ENCODE data around the gene LCA5L.

The LCA5L gene

GRCh38 chr21:39445321-39446269 is at the start of gene LCA5L:
Gene LCA5L (minus strand): TSS chr21:39445778. CDS start chr21:39428493, 17,285 bp downstream.
- peak; percentile 66 for DNase-seq (ENCODE audit: low read depth)

- no peak for DNase-seq (ENCODE audit: low read depth)
Observed at GRCh38 chr21:39489380-39489924, 43.9 kb upstream of the LCA5L start.

DNA sequence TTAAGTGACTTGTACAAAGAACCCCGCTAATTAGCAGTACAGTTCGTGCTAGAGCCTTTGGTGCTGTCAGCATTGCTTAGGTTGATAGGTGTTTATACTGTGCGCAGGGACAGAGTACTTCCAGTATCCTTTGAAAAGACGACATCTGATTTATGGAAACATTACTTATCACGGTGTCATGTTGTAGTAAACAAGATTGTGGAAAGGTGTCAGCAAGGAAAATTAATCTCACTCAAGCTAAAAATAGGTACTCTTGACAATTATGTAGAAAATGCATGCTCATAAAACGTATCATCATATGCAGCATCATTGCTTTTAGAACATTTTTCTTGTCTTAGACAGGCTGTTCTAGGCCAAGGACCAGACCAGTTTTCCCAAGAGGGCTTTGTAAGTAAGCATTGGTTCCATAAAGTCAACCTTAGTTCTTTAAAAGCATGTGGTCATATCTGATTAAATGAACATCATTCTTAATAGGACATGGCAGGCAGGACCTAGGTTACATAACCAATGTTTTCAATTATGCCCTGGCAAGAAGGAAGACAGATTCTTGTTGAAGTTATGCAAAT is 39.2 kb upstream of the LCA5L start:
- DNase-seq (ENCODE audit: low read depth): peak; percentile 62

DNA sequence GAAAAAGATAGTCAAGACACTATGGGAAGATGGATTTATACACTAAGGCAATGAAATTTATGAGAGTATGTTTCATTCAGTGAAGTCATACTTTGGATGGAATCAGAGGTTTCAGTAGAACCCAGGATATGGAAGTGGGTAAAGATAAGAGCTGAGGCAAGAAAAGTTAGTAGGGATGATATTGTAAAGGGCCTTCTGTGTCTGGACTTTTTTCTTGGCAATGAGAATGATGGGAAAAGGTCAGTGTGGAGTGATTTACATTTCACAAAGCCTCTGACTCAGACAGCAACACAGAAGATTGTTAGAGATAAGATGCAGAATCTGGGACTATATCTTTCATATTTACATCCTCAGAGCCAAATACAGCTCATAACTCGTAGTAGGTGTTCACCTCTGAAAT is 38.3 kb upstream of the LCA5L start:
- peak; percentile 33 for DNase-seq (ENCODE audit: low read depth)

GRCh38 chr21:39481886-39482285 is 36.3 kb upstream of the LCA5L start:
- DNase-seq (ENCODE audit: low read depth): no peak

GRCh38 chr21:39480271-39480670 is 34.7 kb upstream of the LCA5L start:
- DNase-seq (ENCODE audit: low read depth): no peak

DNA sequence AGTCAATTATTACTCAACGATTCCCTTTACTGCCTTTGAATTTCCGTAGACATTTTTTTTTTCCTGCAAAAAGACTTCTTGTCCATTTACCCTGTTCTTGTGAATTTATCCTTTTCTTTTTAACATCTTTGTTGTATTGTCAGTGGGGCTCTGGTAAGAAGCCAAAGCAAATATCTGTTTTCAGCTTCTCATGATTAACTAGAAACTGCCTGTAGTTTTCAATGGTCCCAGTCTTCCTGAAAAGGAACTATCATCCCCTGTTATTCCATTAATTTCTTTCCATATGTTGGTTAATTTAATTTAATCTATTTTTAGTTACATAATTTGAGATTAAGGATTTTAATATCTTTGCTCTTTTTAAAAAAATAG is 34.2 kb upstream of the LCA5L start:
- no peak for DNase-seq (ENCODE audit: low read depth)

- no peak for DNase-seq (ENCODE audit: low read depth)
Observed at GRCh38 chr21:39479164-39479813, 33.7 kb upstream of the LCA5L start.

GRCh38 chr21:39474611-39475010 is 29.0 kb upstream of the LCA5L start:
- DNase-seq (ENCODE audit: low read depth): no peak

DNA sequence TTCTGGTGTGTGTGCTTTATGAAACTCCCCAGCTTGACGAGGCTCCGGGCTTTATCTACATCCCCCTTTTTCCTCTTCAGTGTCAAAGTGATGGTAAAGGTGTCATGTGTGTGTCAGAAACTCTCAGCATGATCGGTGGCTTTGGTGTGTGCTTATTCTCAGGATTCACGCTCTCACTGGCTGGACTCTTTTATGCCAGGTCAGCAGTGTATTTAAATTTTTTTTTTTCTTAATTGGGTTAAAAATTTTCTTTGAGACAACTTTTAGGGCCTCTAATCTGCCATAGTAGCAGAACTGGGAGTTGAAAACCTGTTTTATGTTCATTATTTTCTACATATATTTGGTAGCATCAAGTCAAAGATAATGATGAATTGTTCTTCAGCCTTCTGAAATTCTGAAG is 27.2 kb upstream of the LCA5L start:
- no peak for DNase-seq (ENCODE audit: low read depth)

GRCh38 chr21:39471598-39471997 is 26.0 kb upstream of the LCA5L start:
- DNase-seq (ENCODE audit: low read depth): no peak

DNA sequence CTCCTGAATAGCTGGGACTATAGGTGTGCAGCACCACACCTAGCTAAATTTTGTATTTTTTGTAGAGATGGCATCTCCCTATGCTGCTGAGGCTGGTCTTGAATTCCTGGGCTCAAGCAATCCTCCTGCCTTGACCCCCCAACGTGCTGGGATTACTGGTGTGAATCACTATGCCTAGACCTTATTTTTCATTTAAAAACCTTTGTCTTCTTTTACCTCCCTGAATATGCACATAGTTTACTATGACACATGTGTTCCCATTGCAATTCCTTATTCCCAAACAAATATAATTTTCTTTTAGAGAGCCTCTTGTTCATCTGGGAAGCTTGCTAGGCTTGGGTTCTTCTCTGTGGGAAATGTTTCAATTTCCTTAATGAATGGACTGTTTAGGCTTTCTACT is 23.0 kb upstream of the LCA5L start:
- no peak for DNase-seq (ENCODE audit: low read depth)

- no peak for DNase-seq (ENCODE audit: low read depth)
Observed at GRCh38 chr21:39467746-39468145, 22.2 kb upstream of the LCA5L start.

DNA sequence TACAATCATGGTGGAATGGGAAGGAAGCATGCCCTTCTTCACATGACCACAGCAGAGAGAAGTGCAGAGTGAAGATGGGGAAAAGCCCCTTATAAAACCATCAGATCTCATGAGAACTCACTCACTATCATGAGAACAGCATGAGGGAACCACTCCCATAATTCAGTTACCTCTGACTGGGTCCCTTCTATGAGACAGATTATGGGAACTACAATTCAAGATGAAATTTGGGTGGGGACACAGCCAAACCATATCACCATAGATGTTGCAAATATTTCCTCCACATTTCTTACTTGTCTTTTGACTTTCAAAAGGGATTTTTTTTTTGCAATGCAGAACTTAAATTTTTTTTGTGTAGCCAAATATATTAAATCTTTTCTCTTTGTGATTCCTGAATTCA is 21.0 kb upstream of the LCA5L start:
- DNase-seq (ENCODE audit: low read depth): no peak

- DNase-seq (ENCODE audit: low read depth): no peak
Observed at GRCh38 chr21:39463308-39463707, 17.7 kb upstream of the LCA5L start.

DNA sequence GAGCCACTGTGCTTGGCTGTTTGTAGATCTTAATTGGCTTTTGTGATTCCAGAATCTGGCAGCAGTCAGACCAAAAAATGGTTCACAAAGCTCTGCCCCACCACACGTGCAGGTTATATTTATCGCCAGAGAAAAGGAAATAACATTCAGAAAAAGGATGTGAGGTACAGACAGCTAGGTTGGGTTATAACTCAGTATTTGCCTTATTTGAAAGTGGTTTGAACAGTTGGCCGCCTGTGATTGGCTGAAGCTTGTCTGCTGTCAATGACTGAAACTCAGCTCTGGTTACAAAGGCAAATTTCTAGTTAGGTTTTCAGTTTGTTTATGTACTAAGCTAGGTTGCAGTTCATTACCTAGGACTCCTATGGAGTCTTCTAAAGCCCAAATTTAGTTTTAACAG is 15.8 kb upstream of the LCA5L start:
- no peak for DNase-seq (ENCODE audit: low read depth)

DNA sequence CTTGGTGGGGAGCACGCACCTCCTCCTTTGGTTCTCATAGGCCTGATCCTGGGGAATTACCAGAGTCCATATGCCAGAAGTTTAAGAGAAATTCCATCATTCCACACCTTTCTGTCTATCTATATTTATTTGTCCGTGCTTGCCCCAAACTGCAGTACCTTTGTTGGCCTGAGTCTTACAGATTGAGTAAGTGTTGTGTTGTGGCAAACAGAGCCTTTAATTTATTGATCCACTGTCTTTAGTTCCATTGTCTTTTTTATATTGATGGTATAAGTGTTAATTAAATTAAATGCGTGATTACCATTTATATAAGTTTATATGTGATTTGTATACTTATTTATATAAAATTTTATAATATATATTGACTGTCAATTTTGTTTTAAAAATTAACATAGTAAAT is 11.1 kb upstream of the LCA5L start:
- DNase-seq (ENCODE audit: low read depth): no peak

DNA sequence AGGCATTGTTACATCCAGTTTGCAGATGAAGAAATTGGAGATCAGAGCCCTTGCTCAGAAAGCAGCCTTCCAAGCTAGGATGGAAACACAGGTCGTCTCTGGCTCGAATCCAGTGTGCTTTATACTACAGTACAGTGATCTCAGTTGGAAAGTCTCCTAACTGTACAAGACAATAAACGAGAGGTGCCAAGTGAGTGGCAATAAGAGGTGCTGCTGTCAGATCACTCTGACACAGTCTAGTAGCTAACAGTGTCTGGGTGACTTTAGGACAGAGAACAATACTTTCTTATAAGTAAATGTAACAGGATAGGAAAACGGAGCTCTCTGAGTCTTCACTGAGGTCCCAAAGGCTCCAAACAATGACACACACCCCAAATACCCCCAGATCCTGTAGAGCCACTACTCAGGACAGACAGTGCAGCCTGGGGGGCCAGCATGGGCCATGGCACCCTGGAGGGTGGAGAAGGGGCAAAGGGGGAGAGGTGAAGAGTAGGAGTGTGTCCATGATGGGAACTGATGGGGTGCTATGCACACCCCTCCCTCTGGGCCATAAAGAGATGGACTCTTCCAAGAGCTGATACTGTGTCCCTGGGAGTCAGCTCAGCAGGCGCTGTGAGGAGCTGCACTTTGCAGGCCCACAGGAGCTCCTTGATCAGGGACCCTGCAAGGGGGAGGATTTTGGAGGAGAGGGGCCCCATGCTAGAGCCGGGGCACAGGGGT is 9.5 kb upstream of the LCA5L start:
- no peak for DNase-seq (ENCODE audit: low read depth)

- DNase-seq (ENCODE audit: low read depth): no peak
Observed at GRCh38 chr21:39453571-39454179, 8.1 kb upstream of the LCA5L start.

- DNase-seq (ENCODE audit: low read depth): no peak
Observed at GRCh38 chr21:39452970-39453342, 7.4 kb upstream of the LCA5L start.

DNA sequence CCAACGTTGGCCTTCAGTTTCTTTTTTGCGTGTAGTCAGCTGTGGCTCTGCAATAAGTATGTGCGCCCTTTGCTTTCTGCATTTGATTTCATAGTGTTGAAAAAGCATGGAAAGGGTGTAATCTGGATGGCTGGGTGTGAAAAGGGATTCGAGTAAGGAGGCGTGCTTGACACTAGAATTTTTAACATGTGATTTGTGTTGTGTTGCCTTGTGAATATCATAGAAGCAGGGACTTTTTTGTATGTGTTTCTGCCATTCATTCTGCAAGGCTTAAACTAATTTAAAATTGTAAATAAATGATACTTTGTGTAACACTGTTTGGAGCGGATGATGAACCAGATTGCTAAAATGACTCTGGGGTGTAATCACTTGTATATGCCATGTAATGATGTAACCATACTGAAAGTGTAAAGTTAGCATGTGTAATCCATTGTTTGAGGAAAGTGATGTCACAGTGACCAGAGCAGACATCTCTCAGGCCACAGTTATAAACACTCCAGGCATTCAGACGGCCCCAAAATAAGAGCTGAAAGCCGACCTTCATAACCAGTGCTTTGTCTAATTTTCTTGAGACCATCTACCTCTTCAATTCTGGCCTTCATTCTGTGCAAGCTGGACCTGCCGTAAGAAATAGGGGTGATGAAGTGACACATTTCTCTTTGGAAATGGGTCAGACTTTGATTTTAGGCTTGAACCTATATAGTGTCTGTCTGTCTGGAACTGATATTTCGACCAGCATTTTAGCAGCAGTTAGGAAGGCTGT is 6.8 kb upstream of the LCA5L start:
- DNase-seq (ENCODE audit: low read depth): no peak

Measured in stromal cell of bone marrow (primary cell).